ENCODE data around the gene DMC1. TPM values are rescaled to one million over a fixed set of nuclear protein-coding genes. Genes with fewer than 3 reads are reported as not detected.
"Not testable (repeated sequence)": the region's sequence is repeated elsewhere in the genome, so short reads cannot be mapped to it uniquely, and the experiment has no call there.

The DMC1 gene
- total and polyA plus RNA-seq, 7 donors = 0.09 to 0.91 (median 0.34) TPM

DNA sequence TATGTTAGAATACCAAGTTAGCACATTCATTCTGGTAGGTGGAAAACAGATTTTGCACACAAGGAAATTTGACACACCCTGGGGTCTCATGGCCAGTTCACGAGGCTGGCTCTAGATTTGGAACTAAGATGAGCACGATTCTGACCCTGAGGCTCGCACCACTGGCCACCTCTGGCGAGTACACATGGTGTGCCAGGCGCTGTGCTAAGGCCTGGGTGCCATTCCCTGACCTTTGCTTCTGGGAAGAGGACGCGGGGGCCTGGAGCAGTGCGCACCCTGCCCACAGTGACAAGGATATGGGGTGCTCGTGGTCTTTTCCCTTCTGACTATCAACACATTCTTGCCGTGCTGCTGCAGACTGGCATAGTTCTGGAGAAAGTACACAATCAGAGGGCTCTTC is 29.5 kb upstream of the DMC1 start:
- no peaks in the 10 kb centered on the region for H3K36me3 ChIP-seq (ENCODE audit: insufficient read depth in 1 of 2, low read depth in 1 of 2)
- no peaks in the 10 kb centered on the region for H3K9me3 ChIP-seq
- intact Hi-C loops (cut with DNase I) = no loop called here
- ATAC-seq (no peak), DNase-seq (no peak)
- no peaks in the 10 kb centered on the region for H3K27me3 ChIP-seq (ENCODE audit: insufficient read depth in 3 of 3, low read length in 2 of 3)
- H3K4me1 ChIP-seq = no peaks in the 10 kb centered on the region
- H3K4me3 ChIP-seq = no peak overlapping the region
- 91 to 97% (median 92%) methylated on average over 10 of the region's 10 CpGs for WGBS, 3 donors
- TF ChIP-seq, protein P1, sequence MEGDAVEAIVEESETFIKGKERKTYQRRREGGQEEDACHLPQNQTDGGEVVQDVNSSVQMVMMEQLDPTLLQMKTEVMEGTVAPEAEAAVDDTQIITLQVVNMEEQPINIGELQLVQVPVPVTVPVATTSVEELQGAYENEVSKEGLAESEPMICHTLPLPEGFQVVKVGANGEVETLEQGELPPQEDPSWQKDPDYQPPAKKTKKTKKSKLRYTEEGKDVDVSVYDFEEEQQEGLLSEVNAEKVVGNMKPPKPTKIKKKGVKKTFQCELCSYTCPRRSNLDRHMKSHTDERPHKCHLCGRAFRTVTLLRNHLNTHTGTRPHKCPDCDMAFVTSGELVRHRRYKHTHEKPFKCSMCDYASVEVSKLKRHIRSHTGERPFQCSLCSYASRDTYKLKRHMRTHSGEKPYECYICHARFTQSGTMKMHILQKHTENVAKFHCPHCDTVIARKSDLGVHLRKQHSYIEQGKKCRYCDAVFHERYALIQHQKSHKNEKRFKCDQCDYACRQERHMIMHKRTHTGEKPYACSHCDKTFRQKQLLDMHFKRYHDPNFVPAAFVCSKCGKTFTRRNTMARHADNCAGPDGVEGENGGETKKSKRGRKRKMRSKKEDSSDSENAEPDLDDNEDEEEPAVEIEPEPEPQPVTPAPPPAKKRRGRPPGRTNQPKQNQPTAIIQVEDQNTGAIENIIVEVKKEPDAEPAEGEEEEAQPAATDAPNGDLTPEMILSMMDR (IDR thresholded peaks at IDR 0.05) = no peak
- H3K27ac ChIP-seq = no peak overlapping the region

DNA sequence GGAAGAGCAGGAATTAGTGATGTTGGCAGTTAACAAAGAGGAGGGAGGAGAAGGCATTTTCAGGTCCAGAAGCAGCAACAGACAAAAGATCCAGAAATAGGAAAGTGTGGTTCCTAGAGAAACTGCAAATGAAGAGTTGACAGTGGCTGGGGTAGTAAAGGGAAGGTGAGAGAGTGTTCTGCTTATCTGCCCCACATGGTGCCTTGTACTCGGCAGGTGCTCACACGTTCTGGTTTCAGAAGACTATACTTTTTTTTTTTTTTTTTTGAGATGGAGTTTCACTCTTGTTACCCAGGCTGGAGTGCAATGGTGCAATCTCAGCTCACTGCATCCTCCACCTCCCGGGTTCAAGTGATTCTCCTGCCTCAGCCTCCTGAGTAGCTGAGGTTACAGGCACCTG is 12.9 kb upstream of the DMC1 start:
- DNase-seq; H3K9me3 ChIP-seq; H3K27me3 ChIP-seq (ENCODE audit: insufficient read depth in 3 of 3, low read length in 2 of 3); ATAC-seq; H3K4me1 ChIP-seq; H3K27ac ChIP-seq; H3K4me3 ChIP-seq; intact Hi-C loops (cut with DNase I); H3K36me3 ChIP-seq (ENCODE audit: insufficient read depth in 1 of 2, low read depth in 1 of 2): not testable (repeated sequence)
- WGBS, 3 donors = 80 to 88% (median 86%) methylated on average over 3 of the region's 3 CpGs

DNA sequence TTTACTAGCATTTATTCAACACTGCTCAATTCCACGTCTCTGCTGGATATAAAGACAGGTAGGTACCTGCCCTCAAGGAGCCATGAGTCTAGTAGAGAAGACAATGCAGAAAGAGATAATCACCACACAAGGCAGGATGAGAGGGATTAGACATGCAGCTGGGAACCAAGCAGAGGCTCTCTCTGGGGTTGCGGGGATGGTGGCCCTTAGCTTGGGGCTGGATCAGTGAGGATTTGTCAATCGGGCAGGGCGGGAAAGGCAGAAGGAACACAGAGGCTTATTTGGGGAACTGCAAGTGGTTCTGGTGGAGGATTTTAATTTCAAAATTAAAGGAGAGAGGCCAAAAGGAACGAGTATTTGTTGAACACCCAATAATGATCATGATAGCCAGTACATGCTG is 8.5 kb upstream of the DMC1 start:
- DNase-seq (no peak), ATAC-seq (no peak)
- Histone ChIP-seq H3K27ac (no peak overlapping the region), H3K36me3 (ENCODE audit: insufficient read depth in 1 of 2, low read depth in 1 of 2) (no peaks in the 10 kb centered on the region), H3K9me3 (no peaks in the 10 kb centered on the region), H3K27me3 (ENCODE audit: insufficient read depth in 3 of 3, low read length in 2 of 3) (peaks cover 0 to 2% (median 0%) of the 10 kb centered on the region in 3 donors), H3K4me3 (no peak overlapping the region), H3K4me1 (no peaks in the 10 kb centered on the region)
- TF ChIP-seq, protein P1 (IDR thresholded peaks at IDR 0.05) = no peak
- intact Hi-C loops (cut with DNase I) = loop anchor here in 1 of 2 donors (10.0 kb wide), 1 partner anchor 164 kb away; no protein-coding TSS in a partner anchor
- 74 to 80% (median 77%) methylated on average over 5 of the region's 5 CpGs for WGBS, 3 donors

DNA sequence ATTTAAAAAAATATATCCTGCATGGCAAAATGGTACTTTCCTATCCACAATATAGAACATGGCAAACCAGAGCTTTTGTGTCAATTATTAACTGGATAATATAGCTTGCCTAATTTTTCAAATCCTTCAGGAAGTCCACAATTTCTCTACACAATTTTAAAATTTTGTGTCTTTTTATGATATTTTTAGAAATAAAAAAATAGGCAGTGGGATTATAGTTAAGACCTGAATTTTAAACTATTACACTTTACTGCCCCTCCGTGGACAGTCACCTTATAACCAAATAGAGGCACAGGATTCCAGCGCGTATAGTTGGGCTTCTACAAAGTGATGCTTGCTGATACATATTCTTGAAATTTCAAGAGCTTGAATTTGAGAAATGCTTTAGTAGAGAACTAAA is 2.1 kb upstream of the DMC1 start:
- Histone ChIP-seq H3K27me3 (ENCODE audit: insufficient read depth in 3 of 3, low read length in 2 of 3) (no peaks in the 10 kb centered on the region), H3K4me1 (peaks cover 9% of the 10 kb centered on the region), H3K4me3 (no peak overlapping the region), H3K27ac (no peak overlapping the region), H3K36me3 (ENCODE audit: insufficient read depth in 1 of 2, low read depth in 1 of 2) (no peaks in the 10 kb centered on the region), H3K9me3 (no peaks in the 10 kb centered on the region)
- ATAC-seq (no peak), DNase-seq (no peak)
- intact Hi-C loops (cut with DNase I) = loop anchor here (5.0 to 10.0 kb wide), 4 partner anchors 65 to 520 kb away; partner anchors contain the start of gene DDX17 (in 1 of the 2)
- TF ChIP-seq, protein P1 (IDR thresholded peaks at IDR 0.05) = peak; percentile 57
- WGBS, 3 donors = 3 to 6% (median 4%) methylated on average over 3 of the region's 3 CpGs

DNA sequence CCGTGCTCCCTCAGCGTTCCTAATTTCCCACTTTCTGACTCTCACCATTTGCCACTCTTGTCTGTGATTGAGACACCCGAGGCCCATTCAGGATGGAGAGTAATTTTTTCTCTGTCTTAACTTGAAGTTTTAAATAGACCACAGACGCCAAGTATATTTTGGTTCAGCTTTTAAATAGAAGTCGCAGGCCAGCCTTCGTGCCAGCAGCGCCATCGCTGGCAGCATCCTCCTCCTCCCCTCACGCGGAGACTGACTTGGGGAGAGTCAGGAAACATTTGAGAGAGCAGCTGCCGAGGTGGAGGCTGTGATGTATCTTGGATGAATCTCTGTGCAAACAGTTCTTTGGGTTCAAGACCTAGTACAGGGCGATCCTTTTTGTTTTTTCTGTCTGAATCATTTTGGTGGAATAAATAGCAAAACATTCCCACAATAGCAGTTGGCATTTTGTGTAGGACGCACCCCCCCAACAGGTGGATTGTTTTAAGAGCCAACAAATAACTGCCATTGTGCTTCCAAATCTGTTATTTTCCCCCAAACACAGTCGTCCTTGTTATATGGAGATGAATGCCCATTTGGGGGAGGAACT is 889 bp upstream of the DMC1 start:
- intact Hi-C loops (cut with DNase I) = loop anchor here (5.0 to 10.0 kb wide), 4 partner anchors 64 to 519 kb away; partner anchors contain the start of gene DDX17 (in 1 of the 2)

More for the DNA sequence above, 889 bp upstream of the DMC1 start:
- H3K4me1 ChIP-seq = peaks cover 9% of the 10 kb centered on the region
- TF ChIP-seq, protein P1 (IDR thresholded peaks at IDR 0.05) = no peak
- peak overlapping the region; percentile 78 for H3K4me3 ChIP-seq
- peak overlapping the region; percentile 61 for H3K27ac ChIP-seq
- ATAC-seq (peak; percentile 23 to 70 (median 61)), DNase-seq (peak; percentile 22 to 76)
- no peaks in the 10 kb centered on the region for H3K27me3 ChIP-seq (ENCODE audit: insufficient read depth in 3 of 3, low read length in 2 of 3)
- no peaks in the 10 kb centered on the region for H3K36me3 ChIP-seq (ENCODE audit: insufficient read depth in 1 of 2, low read depth in 1 of 2)
- WGBS, 3 donors = 2 to 3% (median 2%) methylated on average over 14 of the region's 14 CpGs
- no peaks in the 10 kb centered on the region for H3K9me3 ChIP-seq
